Activated CD4-positive, alpha-beta memory T cell treated with anti-CD3 and anti-CD28 coated beads, Interleukin-2, amount 10 ng/mL, durations not matched to agents 7 days and 5 days (primary cell): Measurements from ENCODE around the gene FNDC5. TPM values are rescaled to one million over a fixed set of nuclear protein-coding genes. Genes with fewer than 3 reads are reported as not detected.

ENCODE experiments used
- CTCF ChIA-PET: fragments of 350-600 bp; sonication (Branson Sonifier 250); formaldehyde crosslinking; loops from one replicate; lab custom pipeline; 2021; ENCODE audit warnings: antibody characterized with exemption, inconsistent platforms; lab: Charles Lee
- POLR2A ChIA-PET: fragments of 350-600 bp; sonication (Branson Sonifier 250); formaldehyde crosslinking; loops from one replicate; lab custom pipeline; 2021; ENCODE audit warnings: antibody characterized with exemption; lab: Charles Lee
- DNase-seq: peaks from one replicate; pipeline ENCODE4 v3.0.0-alpha.2; 2020
- H3K27ac Mint-ChIP-seq: one replicate; pipeline ENCODE4 v1.8.0; 2021; ENCODE audit warnings: mild to moderate bottlenecking, mixed read lengths
- H3K27me3 Mint-ChIP-seq: one replicate; pipeline ENCODE4 v1.8.0; 2021; ENCODE audit warnings: mixed read lengths
- H3K36me3 Mint-ChIP-seq: one replicate; pipeline ENCODE4 v1.8.0; 2021; ENCODE audit warnings: low read depth, mixed read lengths
- H3K4me1 Mint-ChIP-seq: one replicate; pipeline ENCODE4 v1.8.0; 2021; ENCODE audit warnings: mixed read lengths
- H3K4me3 Mint-ChIP-seq: one replicate; pipeline ENCODE4 v1.8.0; 2021; ENCODE audit warnings: mild to moderate bottlenecking, mixed read lengths
- H3K9me3 Mint-ChIP-seq: one replicate; pipeline ENCODE4 v1.8.0; 2021; ENCODE audit warnings: mixed read lengths
- total RNA-seq, 2 experiments: library from RNA; stranded (reverse); gene quantifications; one replicate each; pipeline ENCODE4 v1.2.3, GENCODE V29; 2021

The FNDC5 gene
- total RNA-seq, 2 experiments from 2014 or later = not detected

DNA sequence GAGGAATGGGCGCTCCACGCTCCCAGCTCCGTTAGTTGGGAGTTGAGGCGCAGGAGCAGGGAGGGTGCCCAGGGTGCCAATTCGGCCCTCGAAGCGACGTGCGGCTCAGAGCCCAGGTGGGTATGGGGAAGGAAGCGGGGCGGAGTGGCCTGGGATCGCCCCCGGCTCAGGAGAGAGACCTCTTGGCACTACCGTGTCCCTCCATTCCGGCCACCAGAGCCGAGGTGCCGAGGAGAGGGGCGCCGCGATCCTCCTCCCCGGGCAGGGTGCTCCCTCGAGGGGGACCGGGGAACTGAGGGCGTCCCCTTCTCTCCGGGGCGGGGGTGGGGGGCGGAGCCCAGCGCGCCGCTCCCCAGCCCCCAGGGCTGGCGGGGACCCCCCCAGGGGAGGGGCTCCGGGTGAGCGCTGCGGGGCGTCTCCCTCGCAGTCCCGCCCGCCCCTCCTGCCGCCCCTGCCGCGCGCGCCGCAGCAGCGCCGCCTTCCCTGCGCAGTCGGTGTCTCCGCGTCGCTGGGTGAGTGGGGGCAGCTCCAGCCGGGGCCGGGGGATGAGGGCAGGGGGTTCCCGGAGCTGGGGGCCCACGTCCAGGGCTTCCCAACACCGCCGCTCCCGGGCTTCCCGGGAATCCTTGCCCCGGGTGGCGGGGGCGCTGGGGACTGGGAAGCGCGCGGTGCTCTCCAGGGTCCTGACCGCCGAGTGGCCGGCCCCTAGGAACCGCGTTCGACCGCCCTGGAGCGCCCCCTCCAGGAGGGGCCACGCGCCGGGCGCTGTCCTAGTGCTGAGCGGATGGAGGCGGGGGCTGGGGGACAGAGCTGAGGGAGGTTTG, 15.5 kb upstream of the FNDC5 start, which contains the start of gene HPCA:
HPCA (plus strand) TSS at position 488 of the 824 bp plus-strand sequence. CDS start 2,408 bp downstream, outside the sequence.
- peaks cover 63% of the 10 kb centered on the region for H3K27me3 Mint-ChIP-seq
- CTCF ChIA-PET = interaction anchor here (0.7 to 1.3 kb wide), 2 partner anchors 10 to 15 kb away, joined by 3 to 4 read pairs; no protein-coding TSS in a partner anchor
- no peaks in the 10 kb centered on the region for H3K36me3 Mint-ChIP-seq
- H3K4me3 Mint-ChIP-seq = no peak within 1 kb of the TSS
- H3K9me3 Mint-ChIP-seq = no peaks in the 10 kb centered on the region
- DNase-seq = peak; percentile 56
- H3K4me1 Mint-ChIP-seq = peaks cover 3% of the 10 kb centered on the region
- POLR2A ChIA-PET = no interaction called here
- no peak within 1 kb of the TSS for H3K27ac Mint-ChIP-seq

DNA sequence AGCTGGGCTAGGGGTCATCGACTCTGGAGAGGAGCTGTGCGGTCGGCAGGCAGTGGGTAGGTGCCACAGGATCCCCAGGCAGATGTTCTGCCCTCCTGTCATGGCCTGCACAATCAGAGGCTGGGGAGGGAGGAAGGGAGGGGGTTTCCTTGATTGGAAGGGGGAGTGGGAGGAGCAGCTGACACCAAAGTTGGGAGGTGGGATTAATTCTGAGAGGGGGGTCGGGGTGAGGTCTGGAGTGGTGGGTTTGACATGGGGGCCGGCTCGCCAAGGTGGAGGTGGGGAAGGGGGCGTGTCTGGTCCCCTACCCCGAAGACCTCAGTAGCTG, 14.9 kb upstream of the FNDC5 start:
- Mint-ChIP-seq H3K4me3 (no peak overlapping the region), H3K27ac (no peak overlapping the region), H3K27me3 (peaks cover 63% of the 10 kb centered on the region), H3K36me3 (no peaks in the 10 kb centered on the region), H3K9me3 (no peaks in the 10 kb centered on the region), H3K4me1 (peaks cover 3% of the 10 kb centered on the region)
- CTCF ChIA-PET = no interaction called here
- DNase-seq = no peak
- POLR2A ChIA-PET = no interaction called here

DNA sequence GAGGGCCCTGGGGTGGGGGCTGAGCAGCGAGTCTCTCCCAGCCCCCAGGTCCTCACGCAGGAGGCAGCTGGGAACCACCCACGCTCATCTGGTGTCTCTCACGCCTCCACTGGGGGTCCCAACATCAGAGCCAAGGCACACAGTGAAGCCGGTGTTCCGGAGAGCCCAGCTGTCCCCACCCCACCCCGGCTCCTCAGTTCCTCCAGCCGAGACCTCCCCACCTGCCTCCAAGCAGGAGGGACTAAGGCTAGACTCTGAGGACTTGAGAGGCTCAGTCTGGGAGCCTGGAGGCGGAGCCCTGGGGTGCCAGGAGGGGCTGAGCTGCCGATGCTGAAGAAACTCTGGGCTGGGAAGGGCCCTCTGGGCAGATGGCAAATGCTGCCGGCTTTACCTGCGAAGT, 14.0 kb upstream of the FNDC5 start:
- Mint-ChIP-seq H3K4me1 (peaks cover 3% of the 10 kb centered on the region), H3K4me3 (no peak overlapping the region), H3K36me3 (no peaks in the 10 kb centered on the region), H3K27ac (no peak overlapping the region), H3K9me3 (no peaks in the 10 kb centered on the region), H3K27me3 (peaks cover 55% of the 10 kb centered on the region)
- DNase-seq = no peak
- ChIA-PET CTCF (interaction anchor here (0.5 to 1.2 kb wide), 2 partner anchors 10 to 200 kb away, joined by 4 read pairs; no protein-coding TSS in a partner anchor), POLR2A (no interaction called here)

- H3K9me3 Mint-ChIP-seq = no peaks in the 10 kb centered on the region
- POLR2A ChIA-PET = no interaction called here
- CTCF ChIA-PET = interaction anchor here (1.2 kb wide), 1 partner anchor 11 kb away, joined by 4 read pairs; no protein-coding TSS in a partner anchor
Measured at GRCh38 chr1:32884032-32884372, 13.3 kb upstream of the FNDC5 start.

GRCh38 chr1:32883338-32884031, 12.8 kb upstream of the FNDC5 start:
- DNase-seq = no peak
- CTCF ChIA-PET = interaction anchor here (1.2 kb wide), 1 partner anchor 11 kb away, joined by 4 read pairs; no protein-coding TSS in a partner anchor
- H3K4me3 Mint-ChIP-seq = no peak overlapping the region
- no peaks in the 10 kb centered on the region for H3K36me3 Mint-ChIP-seq
- H3K9me3 Mint-ChIP-seq = no peaks in the 10 kb centered on the region
- POLR2A ChIA-PET = no interaction called here
- peaks cover 3% of the 10 kb centered on the region for H3K4me1 Mint-ChIP-seq
- no peak overlapping the region for H3K27ac Mint-ChIP-seq
- H3K27me3 Mint-ChIP-seq = peaks cover 48% of the 10 kb centered on the region

More at GRCh38 chr1:32884032-32884372, 13.3 kb upstream of the FNDC5 start:
- H3K4me1 Mint-ChIP-seq = peaks cover 3% of the 10 kb centered on the region
- no peaks in the 10 kb centered on the region for H3K36me3 Mint-ChIP-seq
- peaks cover 49% of the 10 kb centered on the region for H3K27me3 Mint-ChIP-seq
- H3K4me3 Mint-ChIP-seq = no peak overlapping the region
- H3K27ac Mint-ChIP-seq = no peak overlapping the region
- DNase-seq = no peak

DNA sequence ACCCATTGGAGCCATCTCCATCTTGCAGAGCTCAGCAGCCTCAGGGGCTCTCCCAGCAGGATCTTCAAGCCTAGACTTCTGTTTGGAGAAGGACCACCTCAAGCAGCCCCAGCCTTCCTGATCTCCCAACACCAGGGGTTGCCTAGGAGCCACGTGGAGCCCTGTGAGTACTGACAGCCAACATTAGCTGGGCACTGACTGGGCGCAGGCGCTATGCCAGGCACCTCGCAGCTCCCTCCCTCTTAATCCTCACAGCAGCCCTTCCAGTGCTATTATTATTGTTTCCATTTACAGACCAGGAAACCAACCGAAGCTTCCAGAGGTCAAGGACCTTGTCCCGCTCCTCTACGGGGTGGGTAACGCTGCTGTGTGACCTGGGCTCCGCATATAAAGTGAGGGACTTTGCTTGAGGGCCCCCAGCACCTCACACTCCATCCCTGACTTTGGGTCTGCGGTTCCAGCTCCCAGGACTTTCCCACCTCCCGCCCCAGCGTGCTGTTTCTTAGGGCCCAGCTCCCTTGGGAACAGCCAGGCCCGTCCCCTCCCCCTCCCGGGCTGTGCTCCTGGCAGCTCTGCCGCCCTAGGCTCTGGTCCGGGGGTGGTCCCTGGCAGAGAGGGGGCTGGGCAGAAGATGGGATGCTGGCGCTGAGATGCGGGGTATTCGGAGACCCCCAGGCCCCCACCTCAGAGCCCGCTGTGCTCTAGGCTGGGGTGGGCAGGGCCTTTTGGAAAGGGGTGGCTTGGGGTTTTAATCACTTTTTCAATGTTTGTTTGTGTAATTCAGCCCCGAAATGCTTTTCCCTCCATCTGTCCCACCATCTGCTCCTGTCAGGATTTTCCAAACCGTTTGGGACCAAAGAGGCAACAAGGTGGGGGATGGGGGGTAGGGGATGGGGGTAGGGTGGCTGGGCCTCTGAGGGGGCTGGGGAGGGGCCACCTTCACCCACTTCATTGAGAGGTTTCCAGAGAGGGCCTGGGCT, 11.4 kb upstream of the FNDC5 start:
- DNase-seq = no peak
- Mint-ChIP-seq H3K27me3 (peaks cover 39% of the 10 kb centered on the region), H3K9me3 (no peaks in the 10 kb centered on the region), H3K4me1 (peaks cover 3% of the 10 kb centered on the region), H3K4me3 (no peak overlapping the region), H3K27ac (no peak overlapping the region), H3K36me3 (no peaks in the 10 kb centered on the region)
- ChIA-PET POLR2A (interaction anchor here (1.2 kb wide), 1 partner anchor 57 kb away, joined by 3 read pairs; no protein-coding TSS in a partner anchor), CTCF (interaction anchor here (0.7 to 1.1 kb wide), 2 partner anchors 11 to 203 kb away, joined by 3 read pairs; no protein-coding TSS in a partner anchor)

DNA sequence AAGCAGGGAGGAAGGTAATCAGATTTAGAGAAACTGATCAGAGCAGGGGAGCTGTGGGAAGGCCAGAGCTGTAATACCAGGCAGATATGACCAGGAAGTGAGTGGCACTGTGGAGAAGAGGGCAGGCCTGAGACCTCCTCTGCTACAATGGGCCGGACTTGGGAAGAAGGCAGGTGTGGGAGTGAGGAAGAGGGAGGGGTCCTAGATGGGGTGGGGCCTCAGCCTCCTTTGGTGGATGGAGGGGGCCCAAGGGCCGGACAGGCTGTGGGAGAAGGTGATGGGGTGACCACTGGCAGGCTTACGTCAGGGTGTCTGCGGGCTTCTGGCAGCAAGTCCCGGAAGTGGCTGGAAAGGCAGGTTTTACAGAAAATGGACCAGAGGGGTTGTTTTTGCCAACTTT, 10.6 kb upstream of the FNDC5 start:
- Mint-ChIP-seq H3K27ac (no peak overlapping the region), H3K4me3 (no peak overlapping the region), H3K36me3 (no peaks in the 10 kb centered on the region), H3K27me3 (peaks cover 36% of the 10 kb centered on the region), H3K9me3 (no peaks in the 10 kb centered on the region), H3K4me1 (peaks cover 3% of the 10 kb centered on the region)
- POLR2A ChIA-PET = interaction anchor here (1.2 kb wide), 1 partner anchor 58 kb away, joined by 3 read pairs; no protein-coding TSS in a partner anchor
- DNase-seq = no peak
- CTCF ChIA-PET = interaction anchor here (0.7 to 1.1 kb wide), 2 partner anchors 10 to 204 kb away, joined by 3 read pairs; no protein-coding TSS in a partner anchor

DNA sequence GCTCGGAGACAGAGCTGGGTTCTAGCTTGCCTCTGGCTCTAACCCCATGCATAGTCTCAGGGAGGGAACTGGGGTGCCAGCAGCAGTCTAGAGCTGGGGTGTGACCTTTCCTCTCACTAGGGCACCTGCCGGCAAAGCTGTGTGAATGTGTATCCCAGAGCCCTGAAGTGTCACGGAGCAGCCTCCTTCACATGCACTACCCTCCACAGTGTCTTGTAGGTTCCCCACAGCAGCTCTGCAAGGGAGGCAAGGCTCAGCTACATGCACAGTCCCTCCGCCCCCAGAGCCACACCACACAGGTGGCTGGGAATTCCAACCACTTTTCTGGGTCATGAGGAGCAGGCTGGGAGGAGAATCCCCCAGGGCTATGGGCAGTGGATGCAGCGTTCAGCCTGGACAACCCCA, 7.9 kb upstream of the FNDC5 start:
- Mint-ChIP-seq H3K27ac (no peak overlapping the region), H3K4me3 (no peak overlapping the region), H3K36me3 (no peaks in the 10 kb centered on the region), H3K9me3 (no peaks in the 10 kb centered on the region), H3K4me1 (peaks cover 7% of the 10 kb centered on the region), H3K27me3 (peaks cover 33% of the 10 kb centered on the region)
- ChIA-PET CTCF (interaction anchor here (0.8 to 1.3 kb wide), 4 partner anchors 14 to 754 kb away, joined by 3 to 7 read pairs (median 4); no protein-coding TSS in a partner anchor), POLR2A (interaction anchor here (1.3 kb wide), 1 partner anchor 9 kb away, joined by 4 read pairs; no protein-coding TSS in a partner anchor)
- no peak for DNase-seq

DNA sequence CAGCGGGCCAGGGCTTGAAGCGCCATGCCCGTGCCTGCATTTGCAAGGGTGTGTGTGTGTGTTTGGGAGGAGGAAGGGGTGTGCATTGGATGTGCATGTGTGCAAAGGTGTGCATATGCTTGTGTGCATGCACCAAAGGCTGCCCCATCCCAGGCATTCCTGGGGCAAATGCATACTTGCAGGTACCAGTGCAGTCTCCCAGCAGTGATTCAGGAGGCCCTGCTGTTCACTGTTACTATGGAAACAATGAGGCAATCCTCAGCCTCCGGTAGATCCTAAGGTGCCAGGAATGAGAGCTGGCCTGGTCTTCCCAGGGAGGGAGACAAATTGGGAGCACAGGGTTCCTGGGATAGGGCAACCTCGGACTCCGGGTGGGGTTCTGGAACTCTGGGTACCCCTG, 7.5 kb upstream of the FNDC5 start:
- no peak for DNase-seq
- Mint-ChIP-seq H3K9me3 (no peaks in the 10 kb centered on the region), H3K27me3 (peaks cover 29% of the 10 kb centered on the region), H3K27ac (no peak overlapping the region), H3K4me1 (peaks cover 7% of the 10 kb centered on the region), H3K36me3 (no peaks in the 10 kb centered on the region), H3K4me3 (no peak overlapping the region)
- CTCF ChIA-PET = interaction anchor here (0.8 to 1.3 kb wide), 4 partner anchors 14 to 755 kb away, joined by 3 to 7 read pairs (median 4); no protein-coding TSS in a partner anchor
- POLR2A ChIA-PET = interaction anchor here (1.3 kb wide), 1 partner anchor 8 kb away, joined by 4 read pairs; no protein-coding TSS in a partner anchor

GRCh38 chr1:32877211-32878110, 6.7 kb upstream of the FNDC5 start:
- ChIA-PET CTCF (interaction anchor here (0.6 to 4.0 kb wide), 11 partner anchors 9 to 419 kb away, joined by 3 to 40 read pairs (median 4); partner anchors contain the start of gene HPCA), POLR2A (interaction anchor here (1.3 kb wide), 1 partner anchor 130 kb away, joined by 3 read pairs; no protein-coding TSS in a partner anchor)
- Mint-ChIP-seq H3K4me1 (peaks cover 7% of the 10 kb centered on the region), H3K9me3 (no peaks in the 10 kb centered on the region), H3K4me3 (no peak overlapping the region), H3K27ac (no peak overlapping the region), H3K36me3 (no peaks in the 10 kb centered on the region), H3K27me3 (peaks cover 32% of the 10 kb centered on the region)
- no peak for DNase-seq
